HG03432 (cell line): ENCODE results near the gene SRGAP2B.
"Not testable (repeated sequence)": the region's sequence is repeated elsewhere in the genome, so short reads cannot be mapped to it uniquely, and the experiment has no call there.

ENCODE experiments used
- ATAC-seq: cut with Tn5 transposase; IDR thresholded peaks from one replicate; pipeline ENCODE4 v1.9.1; 2021; ENCODE audit warnings: mild to moderate bottlenecking, moderate library complexity; ENCODE audit not compliant: unreplicated experiment

Gene SRGAP2B

GRCh38 chr1:145093517-145094149, 1.5 kb downstream of the SRGAP2B start:
- ATAC-seq = not testable (repeated sequence)

GRCh38 chr1:145082483-145083255, 12.5 kb downstream of the SRGAP2B start:
- not testable (repeated sequence) for ATAC-seq

GRCh38 chr1:145080193-145080592, 14.9 kb downstream of the SRGAP2B start:
- not testable (repeated sequence) for ATAC-seq

GRCh38 chr1:145079737-145080136, 15.4 kb downstream of the SRGAP2B start:
- not testable (repeated sequence) for ATAC-seq

- not testable (repeated sequence) for ATAC-seq
Measured at GRCh38 chr1:145078787-145079370, 16.2 kb downstream of the SRGAP2B start.

GRCh38 chr1:145077872-145078786, 17.0 kb downstream of the SRGAP2B start:
- ATAC-seq = not testable (repeated sequence)

- ATAC-seq = not testable (repeated sequence)
Measured at GRCh38 chr1:145076877-145077276, 18.3 kb downstream of the SRGAP2B start.

GRCh38 chr1:145074021-145074559, 21.0 kb downstream of the SRGAP2B start:
- ATAC-seq = not testable (repeated sequence)

- not testable (repeated sequence) for ATAC-seq
Measured at GRCh38 chr1:145071569-145071968, 23.6 kb downstream of the SRGAP2B start.

- not testable (repeated sequence) for ATAC-seq
Measured at GRCh38 chr1:145066486-145066885, 28.6 kb downstream of the SRGAP2B start.

GRCh38 chr1:145065194-145065826, 29.8 kb downstream of the SRGAP2B start:
- ATAC-seq = peak; percentile 62

- not testable (repeated sequence) for ATAC-seq
Measured at GRCh38 chr1:145063941-145064648, 31.0 kb downstream of the SRGAP2B start.

- not testable (repeated sequence) for ATAC-seq
Measured at GRCh38 chr1:145063285-145063684, 31.8 kb downstream of the SRGAP2B start.

GRCh38 chr1:145058184-145058583, 36.9 kb downstream of the SRGAP2B start:
- ATAC-seq = peak; percentile 36

- peak; percentile 99 for ATAC-seq
Measured at GRCh38 chr1:145055217-145055760, 39.8 kb downstream of the SRGAP2B start.

- not testable (repeated sequence) for ATAC-seq
Measured at GRCh38 chr1:145053428-145053827, 41.7 kb downstream of the SRGAP2B start.

GRCh38 chr1:145052019-145052776, 42.9 kb downstream of the SRGAP2B start:
- not testable (repeated sequence) for ATAC-seq

GRCh38 chr1:145048181-145048856, 46.8 kb downstream of the SRGAP2B start:
- ATAC-seq = not testable (repeated sequence)
